H1 (cell line): ENCODE measurements around the gene ARHGAP32. TPM values are rescaled to one million over a fixed set of nuclear protein-coding genes. Genes with fewer than 3 reads are reported as not detected.

ENCODE experiments used
- CTCF ChIA-PET: fragments of 300-600 bp; sonication (Branson Sonifier 250); formaldehyde crosslinking; loops from one replicate; lab custom pipeline; 2021; ENCODE audit not compliant: partially characterized antibody; lab: Charles Lee
- POLR2A ChIA-PET: fragments of 300-600 bp; sonication (Branson Sonifier 250); formaldehyde crosslinking; loops from one replicate; lab custom pipeline; 2021; ENCODE audit warnings: inconsistent platforms; ENCODE audit not compliant: partially characterized antibody; lab: Charles Lee
- DNase-seq, 2 experiments: peaks; one replicate each; pipeline versions ENCODE4 v3.0.0 to v3.0.0-alpha.2; 2010 to 2022; ENCODE audit warnings: low spot score in 2 of 2, low read depth in 1 of 2, mixed read lengths in 1 of 2
- FAIRE-seq: peaks from 2 replicates; lab custom pipeline; 2011; peaks lifted over from hg19 to GRCh38; lab: Jason Lieb, UNC
- H2AFZ ChIP-seq: 2 replicates; pipeline ENCODE4 v1.8.1; 2012; ENCODE audit warnings: low read length, inconsistent platforms
- H2AK5ac ChIP-seq: 2 replicates; pipeline ENCODE4 v1.6.1; 2013; ENCODE audit warnings: low read depth, low read length
- H2BK120ac ChIP-seq: replicated peaks from 2 replicates; pipeline ENCODE3; 2013; ENCODE audit warnings: low read depth, low read length, inconsistent platforms
- H2BK12ac ChIP-seq: 2 replicates; pipeline ENCODE4 v1.6.1; 2013; ENCODE audit warnings: low read depth, low read length
- H2BK15ac ChIP-seq: 2 replicates; pipeline ENCODE4 v1.6.1; 2013; ENCODE audit warnings: low read length
- H2BK20ac ChIP-seq: 2 replicates; pipeline ENCODE4 v1.6.1; 2013; ENCODE audit warnings: low read length
- H2BK5ac ChIP-seq: 2 replicates; pipeline ENCODE4 v1.6.1; 2013; ENCODE audit warnings: low read depth, low read length
- H3K14ac ChIP-seq: 2 replicates; pipeline ENCODE4 v1.6.1; 2013; ENCODE audit warnings: inconsistent platforms; ENCODE audit not compliant: insufficient read length
- H3K18ac ChIP-seq: 2 replicates; pipeline ENCODE4 v1.6.1; 2013; ENCODE audit warnings: low read length; ENCODE audit errors: extremely low read depth
- H3K23ac ChIP-seq: 2 replicates; pipeline ENCODE4 v1.6.1; 2013; ENCODE audit warnings: inconsistent platforms; ENCODE audit not compliant: insufficient read length
- H3K23me2 ChIP-seq: 2 replicates; pipeline ENCODE4 v1.6.1; 2013; ENCODE audit warnings: low read depth, low read length
- H3K27ac ChIP-seq: 2 replicates; pipeline ENCODE4 v1.6.1; 2011; ENCODE audit warnings: low read depth, low read length, inconsistent platforms
- H3K27me3 ChIP-seq, 4 experiments: replicated peaks in 1 of 4; 1 replicate in 1 of 4; 2 replicates in 3 of 4; pipeline versions ENCODE4 v1.6.1 to v1.8.1; 2011 to 2013; ENCODE audit warnings: low read length in 3 of 4, mild to moderate bottlenecking in 3 of 4, inconsistent platforms in 2 of 4, mixed read lengths in 2 of 4, moderate library complexity in 1 of 4; ENCODE audit not compliant: control insufficient read depth in 3 of 4, insufficient read depth in 3 of 4; ENCODE audit errors: extremely low read depth in 1 of 4
- H3K36me3 ChIP-seq, 4 experiments: 2 replicates each; pipeline versions ENCODE4 v1.6.1 to v1.8.1; 2011 to 2013; ENCODE audit warnings: mild to moderate bottlenecking in 4 of 4, low read length in 3 of 4, moderate library complexity in 2 of 4, control low read depth in 1 of 4, inconsistent platforms in 1 of 4; ENCODE audit not compliant: insufficient read depth in 4 of 4, control insufficient read depth in 2 of 4
- H3K4ac ChIP-seq: replicated peaks from 2 replicates; pipeline ENCODE3; 2013; ENCODE audit warnings: low read length, low read depth, mixed read lengths, inconsistent platforms; ENCODE audit not compliant: insufficient read length
- H3K4me1 ChIP-seq, 4 experiments: replicated peaks in 1 of 4; 1 replicate in 1 of 4; 2 replicates in 3 of 4; pipeline versions ENCODE4 v1.6.1 to v1.8.1; 2011 to 2013; ENCODE audit warnings: low read length in 3 of 4, inconsistent platforms in 2 of 4, mixed read lengths in 1 of 4; ENCODE audit not compliant: insufficient read depth in 4 of 4, control insufficient read depth in 3 of 4
- H3K4me2 ChIP-seq, 2 experiments: 2 replicates each; pipeline versions ENCODE4 v1.6.1 to v1.8.1; 2011 to 2013; ENCODE audit warnings: low read depth in 2 of 2, low read length in 2 of 2, control low read depth in 1 of 2, inconsistent platforms in 1 of 2, mild to moderate bottlenecking in 1 of 2; ENCODE audit not compliant: insufficient read depth in 1 of 2
- H3K4me3 ChIP-seq, 4 experiments: fragments of 200-600, 300-600 bp in 1 of 4; sonication (generic), shearing (Covaris generic), sonication (Bioruptor Twin) in 1 of 4; 2 replicates each; pipeline versions ENCODE4 v1.5.1 to v1.8.1; 2011 to 2016; ENCODE audit warnings: low read length in 4 of 4, low read depth in 3 of 4, control low read depth in 2 of 4, inconsistent platforms in 2 of 4, mild to moderate bottlenecking in 2 of 4, mixed read lengths in 1 of 4, moderate library complexity in 1 of 4; ENCODE audit not compliant: insufficient read depth in 2 of 4; ENCODE audit errors: extremely low read depth in 1 of 4
- H3K56ac ChIP-seq: replicated peaks from 2 replicates; pipeline ENCODE3; 2013; ENCODE audit warnings: low read depth, mild to moderate bottlenecking, mixed read lengths, low read length, inconsistent platforms; ENCODE audit not compliant: insufficient read length
- H3K79me1 ChIP-seq: 2 replicates; pipeline ENCODE4 v1.6.1; 2013; ENCODE audit warnings: low read depth, low read length, control low read depth
- H3K79me2 ChIP-seq, 2 experiments: 2 replicates each; pipeline versions ENCODE4 v1.6.1 to v1.8.1; 2012 to 2013; ENCODE audit warnings: low read length in 2 of 2, mild to moderate bottlenecking in 2 of 2, inconsistent platforms in 1 of 2; ENCODE audit not compliant: insufficient read depth in 2 of 2, control insufficient read depth in 1 of 2
- H3K9ac ChIP-seq, 4 experiments: replicated peaks in 1 of 4; 1 replicate in 1 of 4; 2 replicates in 3 of 4; pipeline versions ENCODE4 v1.6.1 to v1.8.1; 2011 to 2013; ENCODE audit warnings: low read depth in 3 of 4, low read length in 3 of 4, control low read depth in 2 of 4, mild to moderate bottlenecking in 2 of 4, moderate library complexity in 2 of 4, inconsistent platforms in 1 of 4; ENCODE audit errors: extremely low read depth in 1 of 4
- H3K9me3 ChIP-seq, 2 experiments: 2 replicates each; pipeline versions ENCODE4 v1.6.1 to v1.8.1; 2012 to 2013; ENCODE audit warnings: mild to moderate bottlenecking in 2 of 2, moderate library complexity in 2 of 2, control low read depth in 1 of 2, inconsistent platforms in 1 of 2, low read depth in 1 of 2, low read length in 1 of 2, mixed read lengths in 1 of 2; ENCODE audit not compliant: insufficient read depth in 2 of 2
- H4K20me1 ChIP-seq, 2 experiments: replicated peaks in 1 of 2; 2 replicates each; pipeline versions ENCODE3 to v1.8.1; 2011 to 2013; ENCODE audit warnings: inconsistent platforms in 2 of 2, low read length in 2 of 2, mild to moderate bottlenecking in 1 of 2; ENCODE audit not compliant: insufficient read depth in 2 of 2, control insufficient read depth in 1 of 2
- H4K5ac ChIP-seq: 2 replicates; pipeline ENCODE4 v1.6.1; 2013; ENCODE audit warnings: low read length, low read depth, mixed read lengths, inconsistent platforms; ENCODE audit not compliant: insufficient read length
- H4K8ac ChIP-seq: 2 replicates; pipeline ENCODE4 v1.8.0; 2013; ENCODE audit warnings: mild to moderate bottlenecking, moderate library complexity, low read length, inconsistent platforms; ENCODE audit not compliant: insufficient read depth; ENCODE audit errors: extremely low read depth
- H4K91ac ChIP-seq: replicated peaks from 2 replicates; pipeline ENCODE3; 2013; ENCODE audit warnings: low read length, mixed read lengths, inconsistent platforms; ENCODE audit not compliant: insufficient read length
- BRCA1 ChIP-seq: IDR thresholded peaks from 2 replicates; pipeline ENCODE4 v1.6.1; 2012; ENCODE audit warnings: low read depth, low read length, improper control_type of control experiment
- CBX5 ChIP-seq: fragments of 300-800, 300-1000 bp; sonication (generic); IDR thresholded peaks from 2 replicates; pipeline ENCODE4 v1.7.1; 2016; ENCODE audit warnings: antibody characterized with exemption, low read length, low read depth
- CHD2 ChIP-seq: IDR thresholded peaks from 2 replicates; pipeline ENCODE4 v1.6.1; 2012; ENCODE audit warnings: low read length, improper control_type of control experiment
- CREB1 ChIP-seq: IDR thresholded peaks from 2 replicates; pipeline ENCODE4 v1.6.1; 2012; ENCODE audit warnings: inconsistent platforms
- HDAC2 ChIP-seq, 2 experiments: fragments of 300-600 bp in 1 of 2; sonication (generic) in 1 of 2; IDR thresholded peaks; 2 replicates each; pipeline ENCODE4 v1.6.1; 2011 to 2012; ENCODE audit warnings: low read depth in 2 of 2, low read length in 2 of 2, mild to moderate bottlenecking in 2 of 2, moderate library complexity in 2 of 2, borderline replicate concordance in 1 of 2, inconsistent platforms in 1 of 2
- HDAC6 ChIP-seq: IDR thresholded peaks from one replicate; pipeline ENCODE4 v1.7.1; 2012; ENCODE audit warnings: low read depth, mild to moderate bottlenecking, inconsistent platforms, low read length, moderate library complexity
- JUN ChIP-seq: IDR thresholded peaks from 2 replicates; pipeline ENCODE4 v1.6.1; 2011; ENCODE audit warnings: low read depth, mild to moderate bottlenecking, improper control_type of control experiment, low read length
- JUND ChIP-seq: IDR thresholded peaks from 2 replicates; pipeline ENCODE4 v1.6.1; 2011; ENCODE audit warnings: mild to moderate bottlenecking, improper control_type of control experiment, low read length
- PHF8 ChIP-seq: fragments of 200-600 bp; sonication (generic); conservative IDR thresholded peaks from 2 replicates; pipeline ENCODE4 v1.7.1; 2012; ENCODE audit warnings: low read depth, mild to moderate bottlenecking, inconsistent platforms, low read length, moderate library complexity
- RBBP5 ChIP-seq: IDR thresholded peaks from 2 replicates; pipeline ENCODE4 v1.7.1; 2012; ENCODE audit warnings: low read depth, mild to moderate bottlenecking, inconsistent platforms, low read length, moderate library complexity, borderline replicate concordance
- SAP30 ChIP-seq: fragments of 300-600 bp; sonication (generic); IDR thresholded peaks from 2 replicates; pipeline ENCODE4 v1.7.1; 2012; ENCODE audit warnings: low read length, moderate library complexity, mild to moderate bottlenecking, inconsistent platforms; ENCODE audit not compliant: insufficient read depth, insufficient replicate concordance
- SP2 ChIP-seq: IDR thresholded peaks from 2 replicates; pipeline ENCODE4 v1.6.1; 2012; ENCODE audit warnings: mild to moderate bottlenecking, low read length, inconsistent platforms
- SUZ12 ChIP-seq: fragments of 200-600 bp; sonication (generic); IDR thresholded peaks from 2 replicates; pipeline ENCODE4 v1.6.1; 2012; ENCODE audit warnings: mild to moderate bottlenecking, inconsistent platforms, low read length, moderate library complexity, mixed read lengths
- TAF1 ChIP-seq: IDR thresholded peaks from 2 replicates; pipeline ENCODE4 v1.6.1; 2011; ENCODE audit warnings: mild to moderate bottlenecking, low read depth, low read length
- WGBS, 2 experiments: shearing (Covaris generic) in 1 of 2; methylation state at CpG; one replicate each; pipeline versions ENCODE4 v1.1.6 to v1.1.7; 2013 to 2015; ENCODE audit warnings: low lambda C conversion rate in 2 of 2, mixed read lengths in 2 of 2, inconsistent platforms in 1 of 2, low coverage in 1 of 2, missing lambda C conversion rate in 1 of 2; ENCODE audit not compliant: insufficient replicate concordance in 2 of 2, insufficient coverage in 1 of 2, insufficient read length in 1 of 2; ENCODE audit errors: extremely low coverage in 1 of 2, missing lambda C conversion rate in 1 of 2; 5-methylcytosine and 5-hydroxymethylcytosine counted together
- polyA plus RNA-seq, 7 experiments: library from polyadenylated mRNA; depleted of rRNA in 3 of 7; stranded (reverse) in 5 of 7; unstranded in 2 of 7; fragments of >200 nt in 5 of 7; fragments of 200-250 nt in 2 of 7; gene quantifications; 1 replicate in 5 of 7; 2 replicates in 1 of 7; 4 replicates in 1 of 7; pipeline versions ENCODE4 v1.2.1 to v1.2.3, GENCODE V29; 2011 to 2013; ENCODE audit warnings: missing spikeins in 2 of 7, mixed read lengths in 2 of 7
- total RNA-seq: library from RNA; stranded (reverse); fragmentation: NEBNext Ultra II Directional; extraction: Animal tissue kit (Norgen Biotek cat#: 25700); gene quantifications from 2 replicates; pipeline ENCODE4 v1.2.1, GENCODE V29; 2021

ARHGAP32 gene
- total and polyA plus RNA-seq, 2 of the 8 experiments (the other 6 are each of a cell fraction or from before 2014, with no cell fraction given): 13.7 to 30.0 TPM

- FAIRE-seq (no peak), DNase-seq (no peak)
- peaks cover 9 to 12% of the 10 kb centered on the region in 2 experiments for H3K9me3 ChIP-seq
- no peak overlapping the region for H2BK20ac ChIP-seq
- ChIA-PET CTCF (no interaction called here), POLR2A (no interaction called here)
- no peak overlapping the region for H2BK120ac ChIP-seq
- no peak overlapping the region for H3K4me2 ChIP-seq
- no peak overlapping the region for H3K27ac ChIP-seq
- peaks cover 0 to 2% (median 0%) of the 10 kb centered on the region in 4 experiments; a peak in 2 of 8 replicates for H3K36me3 ChIP-seq
- H3K23ac ChIP-seq: no peak overlapping the region
- no peaks in the 10 kb centered on the region for H4K20me1 ChIP-seq
- H3K79me1 ChIP-seq: peaks cover 2% of the 10 kb centered on the region; the same call in 1 of the 2 replicates
- WGBS, 2 experiments: 79% methylated on average over 4 of the region's 4 CpGs; no CpG with 5 or more reads in 1 of the 2 experiments
- peaks cover 0 to 11% (median 0%) of the 10 kb centered on the region in 4 experiments; a peak in 1 of 7 replicates for H3K4me1 ChIP-seq
- no peaks in the 10 kb centered on the region for H3K27me3 ChIP-seq
- H3K14ac ChIP-seq: no peak overlapping the region
- H3K18ac ChIP-seq: no peak overlapping the region
- no peak overlapping the region for H2BK15ac ChIP-seq
- H3K9ac ChIP-seq: no peak overlapping the region
- H2AK5ac ChIP-seq: no peak overlapping the region
- H3K4ac ChIP-seq: no peak overlapping the region
- no peak overlapping the region for H2BK12ac ChIP-seq
- no peak overlapping the region for H2BK5ac ChIP-seq
- no peak overlapping the region for H4K5ac ChIP-seq
- H4K8ac ChIP-seq: no peak overlapping the region
- H4K91ac ChIP-seq: no peak overlapping the region
- no peak overlapping the region for H3K4me3 ChIP-seq
- no peaks in the 10 kb centered on the region for H3K23me2 ChIP-seq
- no peak overlapping the region for H3K56ac ChIP-seq
- H3K79me2 ChIP-seq: peaks cover 0 to 60% of the 10 kb centered on the region in 2 experiments; a peak in 2 of 4 replicates
- H2AFZ ChIP-seq: no peak overlapping the region
- TF ChIP-seq PHF8 (no peak), JUN (no peak), HDAC2 (IDR thresholded peaks at IDR 0.05; ENCODE audit: borderline replicate concordance in 1 of 2, low read depth in 2 of 2, low read length in 2 of 2) (no peak), HDAC6 (no peak), CBX5 (no peak), CHD2 (no peak), BRCA1 (no peak), SUZ12 (no peak), SP2 (no peak), CREB1 (no peak), SAP30 (no peak), RBBP5 (no peak), JUND (no peak), TAF1 (no peak)
These were observed 12.2 kb upstream of the ARHGAP32 start for GRCh38 chr11:129204150-129204838.
